Sigmoid colon (tissue), 7 donors: ENCODE measurements around the gene TCF7L2. TPM values are rescaled to one million over a fixed set of nuclear protein-coding genes. Genes with fewer than 3 reads are reported as not detected.

ENCODE experiments used
- DNase-seq: peaks from one replicate; pipeline ENCODE4 v3.0.0-alpha.2; 2019
- H3K27ac ChIP-seq, 4 donors: fragments of 200-600 bp; sonication (generic); one replicate each; pipeline ENCODE4 v1.5.1; 2016 to 2019; ENCODE audit warnings: mild to moderate bottlenecking in 1 of 4
- H3K27me3 ChIP-seq, 3 donors: fragments of 200-600 bp; sonication (generic); one replicate each; pipeline ENCODE4 v1.5.1; 2019; ENCODE audit warnings: mild to moderate bottlenecking in 1 of 3
- H3K36me3 ChIP-seq, 4 donors: fragments of 200-600 bp; sonication (generic); one replicate each; pipeline ENCODE4 v1.5.1; 2016 to 2019
- H3K4me1 ChIP-seq, 4 donors: fragments of 200-600 bp; sonication (generic); one replicate each; pipeline ENCODE4 v1.5.1; 2017 to 2019
- H3K4me3 ChIP-seq, 4 donors: fragments of 200-600 bp; sonication (generic); one replicate each; pipeline ENCODE4 v1.5.1; 2017 to 2019; ENCODE audit warnings: mild to moderate bottlenecking in 2 of 4, moderate library complexity in 1 of 4
- H3K9me3 ChIP-seq, 4 donors: fragments of 200-600 bp in 3 of 4; sonication (generic) in 3 of 4; one replicate each; pipeline versions ENCODE4 v1.5.1 to v1.6.1; 2013 to 2019
- EP300 ChIP-seq, 4 donors: sonication (generic); formaldehyde crosslinking; IDR thresholded peaks; one replicate each; pipeline ENCODE4 v1.6.1; 2017; ENCODE audit warnings: antibody characterized with exemption in 4 of 4
- POLR2A ChIP-seq, 2 donors: fragments of 450-650 bp; IDR thresholded peaks; one replicate each; pipeline ENCODE4 v1.6.1; 2016; ENCODE audit warnings: antibody characterized with exemption in 2 of 2, mild to moderate bottlenecking in 2 of 2, moderate library complexity in 2 of 2
- POLR2AphosphoS5 ChIP-seq, 4 donors: sonication (generic); formaldehyde crosslinking; IDR thresholded peaks; one replicate each; pipeline ENCODE4 v1.6.1; 2017; ENCODE audit warnings: antibody characterized with exemption in 4 of 4
- whole genome bisulfite sequencing, 2 donors: extraction: QIAGEN DNeasy Blood & Tissue Kit; methylation state at CpG; one replicate each; pipeline ENCODE4 v1.1.7; 2013; 5-methylcytosine and 5-hydroxymethylcytosine counted together
- intact Hi-C: fragments of 100-400 bp; cut with DNase I; formaldehyde crosslinking; loops from one replicate; pipeline ENCODE4 v1.15.1; 2023
- polyA plus RNA-seq, 3 donors: library from polyadenylated mRNA; stranded (reverse); fragments of 200-250 nt; gene quantifications; one replicate each; pipeline ENCODE4 v1.2.3, GENCODE V29; 2013
- total RNA-seq, 4 donors: library from RNA; depleted of rRNA; stranded (reverse); fragments of >200 nt; gene quantifications; one replicate each; pipeline ENCODE4 v1.1.0, GENCODE V29; 2016
- TF ChIP-seq, protein P1 (sequence below), 4 experiments: fragments of 450-650 bp in 3 of 4; fragments of 200-600 bp in 1 of 4; IDR thresholded peaks; one replicate each; pipeline ENCODE4 v1.5.1; 2016 to 2019; ENCODE audit warnings: antibody characterized with exemption in 4 of 4, mild to moderate bottlenecking in 3 of 4, moderate library complexity in 2 of 4
- donor health status: healthy with polysubstance abuse.
- donor health status: Bipolar disorder and iron deficiency.
- donor health status: healthy.

Gene TCF7L2
- total and polyA plus RNA-seq, 7 donors = 15.3 to 40.4 (median 30.0) TPM

GRCh38 chr10:113095419-113096127 is 145.5 kb downstream of the TCF7L2 start:
- peak overlapping the region; percentile 58 to 74 (median 66) for H3K27ac ChIP-seq
- peaks cover 0 to 63% (median 61%) of the 10 kb centered on the region in 4 donors for H3K4me1 ChIP-seq
- intact Hi-C loops = no loop called here
- 87 to 88% methylated on average over 15 of the region's 15 CpGs for WGBS, 2 donors
- no peak for TF ChIP-seq EP300 (IDR thresholded peaks at IDR 0.05)
- TF ChIP-seq, protein P1, sequence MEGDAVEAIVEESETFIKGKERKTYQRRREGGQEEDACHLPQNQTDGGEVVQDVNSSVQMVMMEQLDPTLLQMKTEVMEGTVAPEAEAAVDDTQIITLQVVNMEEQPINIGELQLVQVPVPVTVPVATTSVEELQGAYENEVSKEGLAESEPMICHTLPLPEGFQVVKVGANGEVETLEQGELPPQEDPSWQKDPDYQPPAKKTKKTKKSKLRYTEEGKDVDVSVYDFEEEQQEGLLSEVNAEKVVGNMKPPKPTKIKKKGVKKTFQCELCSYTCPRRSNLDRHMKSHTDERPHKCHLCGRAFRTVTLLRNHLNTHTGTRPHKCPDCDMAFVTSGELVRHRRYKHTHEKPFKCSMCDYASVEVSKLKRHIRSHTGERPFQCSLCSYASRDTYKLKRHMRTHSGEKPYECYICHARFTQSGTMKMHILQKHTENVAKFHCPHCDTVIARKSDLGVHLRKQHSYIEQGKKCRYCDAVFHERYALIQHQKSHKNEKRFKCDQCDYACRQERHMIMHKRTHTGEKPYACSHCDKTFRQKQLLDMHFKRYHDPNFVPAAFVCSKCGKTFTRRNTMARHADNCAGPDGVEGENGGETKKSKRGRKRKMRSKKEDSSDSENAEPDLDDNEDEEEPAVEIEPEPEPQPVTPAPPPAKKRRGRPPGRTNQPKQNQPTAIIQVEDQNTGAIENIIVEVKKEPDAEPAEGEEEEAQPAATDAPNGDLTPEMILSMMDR (IDR thresholded peaks at IDR 0.05) = no peak
- no peak for TF ChIP-seq POLR2A (IDR thresholded peaks at IDR 0.05)
- TF ChIP-seq POLR2AphosphoS5 (IDR thresholded peaks at IDR 0.05) = no peak
- H3K4me3 ChIP-seq = no peak overlapping the region
- H3K9me3 ChIP-seq = no peaks in the 10 kb centered on the region
- H3K36me3 ChIP-seq = no peaks in the 10 kb centered on the region
- H3K27me3 ChIP-seq = no peaks in the 10 kb centered on the region
- DNase-seq = no peak

DNA sequence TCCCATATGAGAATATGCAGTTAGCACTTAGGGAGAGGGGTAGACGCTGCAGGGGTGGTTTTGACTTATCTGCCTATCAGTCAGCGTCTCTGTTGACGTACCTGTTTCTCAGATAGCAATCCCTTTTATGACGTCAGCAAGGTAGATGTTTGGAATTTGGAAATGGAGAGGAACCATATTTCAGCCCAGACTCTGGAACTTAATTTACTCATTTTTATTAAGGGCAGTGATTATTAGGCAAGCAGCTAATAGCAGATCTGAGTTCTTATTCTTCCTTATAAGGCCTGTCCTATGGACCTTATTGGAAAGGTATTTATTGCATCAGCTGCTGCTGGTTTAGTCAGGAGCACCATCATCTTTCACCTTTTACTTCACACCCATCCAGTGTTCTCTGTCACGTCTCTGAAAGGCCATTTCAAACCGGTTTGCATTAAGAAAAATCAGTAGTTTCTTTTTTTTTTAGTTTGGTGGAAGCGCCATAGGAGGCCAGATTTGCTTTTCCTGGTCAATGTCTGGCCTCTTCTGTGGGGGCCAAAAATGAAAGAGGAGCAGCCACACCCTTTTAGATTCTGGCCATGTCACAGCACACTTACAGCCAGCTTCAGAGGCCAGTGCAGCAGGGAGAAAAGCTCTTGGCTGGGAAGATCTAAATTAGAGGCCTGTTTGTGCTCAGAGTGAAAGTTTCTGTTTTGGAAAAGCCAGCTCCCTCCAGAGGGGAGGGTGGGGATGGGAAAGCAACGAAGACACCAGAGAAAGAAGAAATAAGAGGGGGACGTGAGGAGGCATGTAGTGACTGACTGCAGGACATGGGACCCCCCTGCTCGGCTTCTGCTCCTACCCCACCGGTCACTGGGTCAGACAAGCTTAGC is 146.3 kb downstream of the TCF7L2 start:
- H3K4me1 ChIP-seq = peaks cover 0 to 63% (median 61%) of the 10 kb centered on the region in 4 donors
- no peak overlapping the region for H3K4me3 ChIP-seq
- peak; percentile 79 for DNase-seq
- H3K27ac ChIP-seq = peak overlapping the region; percentile 58 to 74 (median 66)
- 80 to 85% methylated on average over 11 of the region's 11 CpGs for WGBS, 2 donors
- TF ChIP-seq POLR2AphosphoS5 (IDR thresholded peaks at IDR 0.05) = peak in 1 of 4 donors; percentile 35
- TF ChIP-seq, protein P1 (IDR thresholded peaks at IDR 0.05) = no peak
- TF ChIP-seq POLR2A (IDR thresholded peaks at IDR 0.05) = no peak
- no peak for TF ChIP-seq EP300 (IDR thresholded peaks at IDR 0.05)
- no peaks in the 10 kb centered on the region for H3K27me3 ChIP-seq
- no peaks in the 10 kb centered on the region for H3K36me3 ChIP-seq
- no peaks in the 10 kb centered on the region for H3K9me3 ChIP-seq
- intact Hi-C loops = no loop called here

- Histone ChIP-seq H3K36me3 (no peaks in the 10 kb centered on the region), H3K9me3 (no peaks in the 10 kb centered on the region), H3K27me3 (no peaks in the 10 kb centered on the region), H3K4me3 (no peak overlapping the region), H3K4me1 (peaks cover 0 to 61% (median 58%) of the 10 kb centered on the region in 4 donors), H3K27ac (peak overlapping the region; percentile 58 to 74 (median 66))
- DNase-seq = no peak
- TF ChIP-seq, protein P1 (IDR thresholded peaks at IDR 0.05) = no peak
- TF ChIP-seq POLR2AphosphoS5 (IDR thresholded peaks at IDR 0.05) = no peak
- TF ChIP-seq EP300 (IDR thresholded peaks at IDR 0.05) = no peak
- no peak for TF ChIP-seq POLR2A (IDR thresholded peaks at IDR 0.05)
- WGBS, 2 donors = 80 to 84% methylated on average over 6 of the region's 6 CpGs
- intact Hi-C loops = no loop called here
Measured at GRCh38 chr10:113097036-113097435, 147.0 kb downstream of the TCF7L2 start.

DNA sequence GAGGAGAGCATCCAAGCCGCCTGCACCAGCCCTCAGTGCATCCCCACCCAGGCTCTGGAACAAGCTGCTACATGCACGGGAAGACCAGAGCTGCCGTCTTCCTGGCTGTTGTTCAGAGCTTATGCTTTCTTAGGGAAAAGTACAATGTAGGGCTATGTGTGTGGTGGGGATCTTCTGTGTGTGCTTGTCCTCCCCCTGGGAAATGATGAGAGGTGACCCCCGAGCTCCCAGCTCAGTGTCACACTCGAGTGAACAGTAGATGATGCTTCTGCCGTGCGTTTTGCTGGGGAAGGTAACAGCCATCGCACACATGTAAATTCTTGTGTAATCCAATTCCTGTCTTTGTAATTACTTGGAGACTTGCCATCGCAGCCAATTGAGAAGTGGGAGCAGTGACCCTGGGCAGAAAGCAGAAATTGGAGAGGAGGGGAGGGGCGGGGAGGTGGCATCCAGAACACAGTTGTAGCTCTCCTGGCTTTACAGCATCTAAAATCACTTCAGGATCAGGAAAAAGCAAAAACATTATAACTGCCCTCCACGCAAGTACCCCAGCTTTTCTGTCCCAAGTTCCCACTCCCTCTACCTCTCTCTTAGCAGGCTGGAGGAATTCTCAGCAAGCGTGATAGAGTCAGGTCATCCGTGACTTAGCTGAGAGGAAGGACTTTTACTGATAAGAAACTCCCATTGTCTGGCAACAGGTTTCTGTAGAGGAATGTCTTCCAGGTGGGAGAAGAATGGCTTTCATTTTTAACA is 149.6 kb downstream of the TCF7L2 start:
- no peak overlapping the region for H3K4me3 ChIP-seq
- H3K9me3 ChIP-seq = no peaks in the 10 kb centered on the region
- peak overlapping the region in 1 of 4 donors; percentile 23 for H3K27ac ChIP-seq
- no peaks in the 10 kb centered on the region for H3K36me3 ChIP-seq
- intact Hi-C loops = loop anchor here (5.0 kb wide), 1 partner anchor 147 kb away; the partner anchor contains the start of gene TCF7L2
- peaks cover 0 to 66% (median 65%) of the 10 kb centered on the region in 4 donors for H3K4me1 ChIP-seq
- 71 to 74% methylated on average over 13 of the region's 13 CpGs for WGBS, 2 donors
- DNase-seq = no peak
- TF ChIP-seq POLR2A (IDR thresholded peaks at IDR 0.05) (no peak), EP300 (IDR thresholded peaks at IDR 0.05) (no peak), POLR2AphosphoS5 (IDR thresholded peaks at IDR 0.05) (no peak)
- TF ChIP-seq, protein P1 (IDR thresholded peaks at IDR 0.05) = no peak
- no peaks in the 10 kb centered on the region for H3K27me3 ChIP-seq
